T-helper 1 cell (primary cell): ENCODE measurements around the gene PPIH.
"Not testable (repeated sequence)": the region's sequence is repeated elsewhere in the genome, so short reads cannot be mapped to it uniquely, and the experiment has no call there.

Experiments used
- DNase-seq, 5 donors: peaks; one replicate each; pipeline ENCODE4 v3.0.0-alpha.2; 2012 to 2020
- total RNA-seq, 4 donors: gene quantifications; one replicate each; lab custom pipeline; 2026; lab: John Stamatoyannopoulos, UW

Gene PPIH
- total RNA-seq: 17.9 to 30.5 (median 27.0) reads per million in 4 donors

DNA sequence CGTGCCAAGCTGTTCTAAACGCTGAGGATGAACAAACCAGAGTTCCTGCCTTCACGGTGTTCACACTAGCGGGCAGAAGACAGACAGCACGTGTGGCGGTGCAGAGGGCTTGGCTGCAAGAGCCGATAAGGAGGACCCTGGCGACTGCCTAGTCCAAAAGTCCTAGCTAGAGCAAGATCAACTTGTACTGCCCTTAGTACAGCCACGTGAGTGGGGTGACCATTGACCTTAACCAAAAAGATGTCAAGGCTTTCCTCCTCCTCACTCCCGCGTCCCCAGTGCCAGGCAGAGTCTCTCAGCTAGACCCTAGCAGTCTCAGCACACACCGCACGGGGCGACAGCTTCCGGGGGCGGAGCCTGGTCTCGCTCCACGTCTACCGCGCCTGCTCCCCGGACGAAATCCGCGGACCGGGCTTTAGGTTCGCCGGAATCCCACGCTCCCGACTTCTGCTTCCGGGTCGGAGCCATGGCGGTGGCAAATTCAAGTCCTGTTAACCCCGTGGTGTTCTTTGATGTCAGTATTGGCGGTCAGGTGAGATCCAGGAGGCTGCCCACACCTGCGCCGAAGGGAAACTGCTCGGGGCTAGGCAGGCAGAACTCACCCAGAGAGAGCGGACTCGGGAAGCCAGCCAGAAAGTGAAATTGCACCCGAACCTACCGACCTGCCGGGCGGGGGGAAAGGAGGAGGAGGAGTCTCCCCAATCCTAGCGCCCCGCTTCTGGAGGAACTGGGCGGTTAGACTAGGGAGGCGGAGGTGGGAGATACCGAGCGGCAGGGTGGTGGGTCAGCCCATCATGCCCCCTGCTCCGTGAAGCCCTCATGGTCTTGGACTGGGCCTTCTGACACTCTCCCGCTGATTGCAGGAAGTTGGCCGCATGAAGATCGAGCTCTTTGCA, at the start of gene PPIH:
Gene PPIH (plus strand): TSS at position 443 of the 896 bp plus-strand sequence. CDS start 24 bp downstream, at position 467.
- DNase-seq: peak; percentile 87 to 93 (median 92)

DNA sequence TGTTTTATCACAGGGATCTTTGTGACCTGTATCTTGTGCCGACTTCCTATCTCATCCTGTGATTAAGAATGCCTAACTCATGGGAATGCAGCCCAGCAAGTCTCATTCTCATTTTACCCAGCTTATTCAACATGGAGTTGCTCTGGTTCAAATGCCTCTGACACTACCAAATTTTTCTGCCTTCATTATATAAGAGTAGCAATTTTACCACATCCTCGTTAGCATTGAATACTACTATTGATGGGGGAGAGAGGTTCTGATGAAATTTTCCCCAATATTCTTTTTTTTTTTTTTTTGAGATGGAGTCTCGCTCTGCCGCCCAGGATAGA, 44.5 kb upstream of the PPIH start:
- no peak for DNase-seq

DNA sequence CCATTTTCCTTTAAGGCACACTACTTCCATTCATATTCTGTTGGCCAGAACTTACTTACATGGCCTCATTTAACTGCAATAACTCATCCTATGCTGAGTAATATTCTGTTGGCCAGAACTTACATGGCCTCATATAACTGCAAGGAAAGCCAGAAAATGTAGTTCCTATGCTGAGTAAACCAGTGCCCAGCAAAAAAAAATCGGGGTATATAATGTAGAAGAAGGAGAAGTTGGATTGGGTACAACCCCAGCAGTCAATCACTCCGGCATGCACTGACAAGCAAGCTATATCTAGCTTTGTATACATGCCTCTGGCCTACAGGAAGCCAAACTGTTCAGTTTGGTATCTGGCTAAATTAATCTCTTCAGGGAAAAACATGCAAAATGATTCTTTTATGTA, 39.4 kb upstream of the PPIH start:
- no peak for DNase-seq

DNA sequence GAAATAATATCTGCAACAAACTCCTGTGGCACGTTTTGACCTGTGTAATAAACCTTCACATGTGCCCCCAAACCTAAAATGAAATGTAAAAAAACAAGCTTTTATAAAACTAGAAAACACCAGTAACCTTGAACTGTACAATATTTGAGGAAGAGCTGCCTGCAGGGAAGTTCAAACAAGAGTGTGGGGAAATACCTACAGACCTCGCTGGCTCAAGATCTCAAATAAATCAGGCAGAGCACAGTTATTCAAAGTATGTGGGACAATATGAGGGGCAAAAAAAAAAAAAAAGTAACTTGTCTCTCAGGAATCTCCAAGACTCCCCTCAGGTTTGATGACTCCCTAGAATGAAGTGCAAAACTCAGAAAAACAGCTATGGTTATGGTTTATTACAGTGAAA, 37.9 kb upstream of the PPIH start:
- no peak for DNase-seq

DNA sequence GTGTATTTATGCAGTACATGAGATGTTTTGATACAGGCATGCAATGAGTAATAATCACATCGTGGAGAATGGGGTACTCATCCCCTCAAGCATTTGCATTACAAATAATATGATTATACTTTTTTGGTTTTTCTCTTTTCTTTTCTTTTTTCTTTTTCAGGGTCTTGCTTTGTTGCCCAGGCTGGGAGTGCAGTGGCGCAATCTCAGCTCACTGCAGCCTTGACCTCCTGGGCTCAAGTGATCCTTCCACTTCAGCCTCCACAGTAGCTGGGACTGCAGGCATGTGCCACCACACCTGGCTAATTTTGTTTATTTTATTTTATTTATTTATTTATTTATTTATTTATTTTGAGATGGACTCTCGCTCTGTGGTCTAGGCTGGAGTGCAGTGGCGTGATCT, 37.0 kb upstream of the PPIH start:
- DNase-seq: not testable (repeated sequence)

DNA sequence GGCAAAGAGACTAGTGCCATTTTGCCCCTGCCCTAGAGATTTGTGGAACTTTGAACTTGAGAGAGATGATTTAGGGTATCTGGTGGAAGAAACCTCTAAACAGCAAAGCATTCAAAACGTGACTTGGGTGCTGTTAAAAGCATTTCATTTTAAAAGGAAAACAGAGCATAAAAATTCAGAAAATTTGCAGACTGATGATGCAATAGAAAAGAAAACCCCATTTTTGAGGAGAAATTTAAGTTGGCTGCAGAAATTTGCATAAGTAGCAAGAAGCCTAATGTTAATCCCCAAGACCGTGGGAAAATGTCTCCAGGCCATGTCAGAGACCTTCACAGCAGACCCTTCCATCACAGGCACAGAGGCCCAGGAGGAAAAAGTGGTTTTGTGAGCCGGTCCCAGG, 31.0 kb upstream of the PPIH start:
- not testable (repeated sequence) for DNase-seq

DNA sequence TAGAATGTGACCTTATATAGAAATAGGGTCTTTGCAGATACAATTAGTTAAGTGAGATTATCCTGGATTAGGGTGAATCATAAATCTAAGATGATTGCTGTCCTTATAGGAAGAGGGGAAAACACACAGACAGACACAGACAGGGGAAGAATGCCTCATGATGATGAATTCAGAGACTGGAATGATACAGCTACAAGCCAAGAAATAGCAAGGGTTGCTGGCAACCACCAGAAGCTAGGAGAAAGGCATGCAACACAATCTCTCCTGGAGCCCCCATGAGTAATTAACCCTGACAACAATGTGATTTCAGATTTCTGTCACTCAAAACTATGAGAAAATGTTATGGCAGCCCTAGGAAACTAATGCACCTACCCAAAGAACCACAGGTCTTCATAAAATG, 19.1 kb upstream of the PPIH start:
- no peak for DNase-seq

DNA sequence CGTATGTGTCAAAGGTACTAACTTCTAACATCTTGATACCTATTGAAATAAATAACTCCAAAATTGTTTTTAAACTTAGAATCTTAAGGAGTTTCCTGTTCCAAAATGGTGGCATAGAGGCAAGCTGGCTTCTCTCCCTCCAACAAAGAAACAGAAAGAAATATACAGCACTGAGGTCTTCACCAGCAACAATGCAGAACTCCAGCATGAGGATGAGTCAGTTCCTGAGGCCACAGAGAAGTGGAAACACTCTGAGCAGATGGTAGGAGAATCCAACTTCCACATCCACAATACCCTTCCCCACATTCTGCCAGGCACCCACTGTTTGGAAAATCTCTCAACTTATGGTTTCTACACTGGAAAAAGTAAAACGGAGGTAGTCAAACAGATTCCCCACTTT, 12.2 kb upstream of the PPIH start:
- no peak for DNase-seq

DNA sequence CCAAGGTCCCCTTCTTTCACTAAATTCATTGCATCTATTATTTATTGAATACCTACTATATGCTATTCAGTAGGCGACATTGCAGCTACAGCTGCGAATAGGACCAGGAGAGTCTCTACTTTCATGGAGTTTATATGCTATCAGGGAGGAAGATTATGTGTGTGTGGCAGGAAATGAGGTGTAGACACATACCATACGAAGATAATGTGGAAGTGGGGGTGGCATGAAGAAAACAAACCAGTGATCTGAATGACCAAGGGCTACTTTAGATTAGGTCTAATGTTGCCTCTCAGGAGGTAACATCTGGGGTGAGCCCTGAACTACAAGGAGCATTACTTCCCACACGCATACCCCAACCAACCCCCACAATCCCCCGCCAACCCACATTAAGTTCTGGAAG, 1.0 kb upstream of the PPIH start:
- no peak for DNase-seq

DNA sequence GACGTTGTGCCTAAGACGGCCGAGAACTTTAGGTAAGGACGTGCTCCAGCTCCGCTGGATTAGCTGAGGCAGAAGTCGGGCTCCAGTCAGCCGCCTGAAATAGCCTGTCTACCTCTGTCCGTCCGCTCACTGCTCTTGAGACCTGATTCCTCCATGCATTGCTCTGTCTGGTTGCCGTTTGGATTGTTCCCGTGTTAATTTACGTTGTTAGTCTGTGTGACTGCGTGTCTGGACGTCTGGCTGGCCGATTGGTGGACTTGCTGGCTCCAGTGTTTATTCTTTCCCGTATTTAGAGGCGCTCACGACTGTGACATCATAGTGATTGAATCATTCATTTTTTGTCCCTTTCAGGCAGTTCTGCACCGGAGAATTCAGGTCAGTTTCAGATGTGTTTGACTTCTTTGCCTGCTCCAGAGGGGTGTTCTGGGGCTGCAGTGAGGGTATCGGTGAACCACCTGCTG, 684 bp downstream of the PPIH start:
- DNase-seq: no peak

DNA sequence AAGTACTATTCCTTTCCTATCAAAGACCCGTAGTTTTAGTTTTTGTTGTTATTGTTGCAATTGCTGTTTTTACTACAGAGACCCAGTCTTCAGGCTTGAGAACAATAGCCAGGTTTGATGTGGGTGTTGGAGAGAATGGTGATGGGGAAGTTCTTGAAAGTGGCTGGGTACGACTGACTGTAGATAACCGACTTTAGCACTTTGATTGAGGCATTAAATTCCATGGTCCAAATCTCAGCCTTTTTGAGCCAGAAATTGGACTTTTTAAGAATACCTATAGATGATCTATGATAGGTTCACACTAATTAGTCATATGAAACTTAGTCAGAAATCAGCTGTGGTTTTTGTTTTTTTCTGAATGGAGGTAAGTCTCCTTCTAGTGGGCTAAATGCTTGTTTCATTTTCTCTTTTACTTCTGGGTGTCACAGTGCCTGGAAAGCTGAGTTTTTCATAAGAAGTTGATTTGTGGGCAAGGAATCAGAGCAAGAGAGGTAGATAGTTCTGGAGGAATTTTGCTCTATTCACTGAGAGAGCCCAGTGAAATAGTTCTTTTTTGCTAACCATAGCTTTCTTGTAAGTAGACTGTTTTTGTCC, 2.8 kb downstream of the PPIH start:
- peak in 1 of 5 donors; percentile 65 for DNase-seq

DNA sequence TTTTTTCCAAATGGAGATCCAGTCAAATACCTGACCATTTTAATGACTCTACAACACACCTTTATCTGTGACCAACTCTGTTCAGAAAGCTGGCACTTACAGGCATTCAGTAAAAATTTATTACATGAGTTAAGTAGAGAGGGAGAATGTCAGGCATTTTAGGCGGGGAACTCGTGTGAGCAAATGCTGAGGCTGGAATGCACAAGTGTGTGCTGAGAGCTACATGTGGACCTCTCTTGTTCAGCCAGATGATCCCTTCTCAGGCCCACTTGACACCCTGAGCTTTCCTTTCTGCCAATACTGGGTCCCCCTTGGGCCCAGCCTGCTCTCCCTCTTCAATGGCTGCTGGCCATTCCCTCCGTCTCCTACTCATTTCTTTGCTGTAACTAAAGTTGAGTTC, 11.7 kb downstream of the PPIH start:
- DNase-seq: no peak

DNA sequence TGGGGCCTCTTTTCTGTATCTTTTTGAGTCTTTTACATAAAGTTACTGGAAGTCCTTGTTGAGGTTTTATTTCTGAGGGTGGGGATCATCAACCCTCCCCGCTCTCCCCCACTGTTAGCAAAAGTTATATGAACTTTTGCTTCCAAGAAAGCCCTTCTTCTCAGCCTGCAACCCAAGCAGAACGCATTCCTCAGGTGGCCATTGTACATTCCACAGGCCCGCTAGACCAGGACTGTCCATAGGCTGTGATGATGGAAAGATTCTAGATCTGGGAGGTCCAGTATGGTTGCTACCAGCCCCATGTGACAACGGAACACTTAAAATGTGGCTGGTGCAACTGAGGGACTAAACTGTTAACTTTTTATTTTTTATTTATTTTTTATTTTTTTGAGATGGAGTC, 12.2 kb downstream of the PPIH start:
- no peak for DNase-seq

DNA sequence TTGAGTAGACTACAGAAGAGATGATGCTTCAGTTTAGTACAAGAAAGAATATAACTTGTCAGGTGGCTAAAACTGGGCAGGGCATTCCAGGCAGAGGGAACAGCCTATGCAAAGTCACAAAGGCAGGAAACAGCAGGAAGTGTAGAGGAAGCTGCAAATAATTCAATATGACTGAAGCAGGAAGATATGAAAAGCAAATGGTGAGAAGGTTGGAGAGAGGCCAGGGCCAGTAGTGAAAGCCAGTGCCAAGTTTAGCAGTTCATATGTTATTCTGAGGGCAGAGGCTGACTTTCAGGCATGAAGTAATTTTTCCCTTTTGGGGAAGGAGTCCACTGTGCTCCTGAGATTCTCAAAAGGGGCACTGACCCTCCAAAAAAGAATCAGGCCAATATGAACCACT, 16.0 kb downstream of the PPIH start:
- DNase-seq: no peak

DNA sequence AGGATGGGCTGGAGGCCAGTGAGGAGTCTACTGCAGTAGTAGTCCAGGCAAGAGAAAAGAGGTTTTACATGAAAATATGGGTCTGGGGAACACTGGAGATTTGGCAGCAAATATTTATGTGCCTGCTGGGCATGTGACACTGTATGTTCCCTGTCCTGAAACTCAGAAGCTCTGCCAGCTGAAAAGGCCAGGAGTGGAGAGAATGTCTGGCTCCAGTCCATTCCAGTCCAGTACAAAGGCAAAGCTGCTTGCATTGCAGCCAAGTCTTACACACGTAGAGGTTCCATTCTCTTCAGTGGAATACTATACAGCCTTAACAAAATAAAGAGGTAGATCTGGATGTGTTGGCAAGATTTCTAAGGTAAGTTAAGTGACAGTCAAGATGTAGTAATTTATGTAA, 16.5 kb downstream of the PPIH start:
- no peak for DNase-seq

DNA sequence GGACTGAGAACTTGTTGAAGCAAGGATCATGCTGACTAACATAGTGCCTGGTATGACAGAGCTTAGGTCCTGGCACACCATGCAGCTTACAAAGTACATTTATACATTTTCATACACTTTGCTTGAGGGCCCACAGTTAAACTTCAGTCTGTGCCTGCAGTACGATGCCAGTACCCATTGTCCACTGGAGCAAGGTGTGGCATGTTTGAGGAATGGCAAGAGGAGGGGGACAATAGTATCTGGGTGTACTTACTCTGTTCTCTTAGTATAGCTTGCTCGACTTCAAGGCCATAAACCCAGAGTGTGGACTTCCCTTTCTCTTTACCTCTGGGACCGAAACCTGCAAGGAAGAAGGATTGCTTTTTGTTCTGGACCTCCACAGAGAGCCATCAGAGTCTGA, 17.2 kb downstream of the PPIH start:
- no peak for DNase-seq

DNA sequence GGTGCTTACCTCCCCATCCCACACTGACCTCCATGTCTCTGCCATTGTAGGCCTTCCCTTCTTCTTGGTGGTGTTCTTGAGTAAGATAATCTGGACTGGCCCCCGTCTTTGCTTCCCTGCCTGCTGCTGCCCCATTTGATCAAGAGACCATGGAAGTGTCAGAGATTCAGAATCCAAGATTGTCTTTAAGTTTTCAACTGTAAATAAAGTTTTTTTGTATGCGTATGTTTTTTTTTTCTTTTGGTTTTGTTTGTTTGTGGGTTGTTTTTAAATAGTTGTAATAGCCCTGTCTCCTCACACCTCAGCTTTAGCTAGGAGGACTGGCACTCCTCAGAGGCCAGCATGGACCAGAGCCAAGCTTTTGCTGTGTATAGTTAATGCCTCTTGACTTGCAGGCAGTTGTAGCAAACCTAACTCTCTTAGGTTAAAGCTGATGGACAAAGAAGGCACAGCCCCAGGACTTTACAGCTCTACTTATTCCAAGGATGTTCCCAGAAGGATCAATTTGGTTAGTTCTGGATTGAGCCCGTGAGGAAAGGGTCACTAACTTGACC, 18.4 kb downstream of the PPIH start:
- DNase-seq: no peak

DNA sequence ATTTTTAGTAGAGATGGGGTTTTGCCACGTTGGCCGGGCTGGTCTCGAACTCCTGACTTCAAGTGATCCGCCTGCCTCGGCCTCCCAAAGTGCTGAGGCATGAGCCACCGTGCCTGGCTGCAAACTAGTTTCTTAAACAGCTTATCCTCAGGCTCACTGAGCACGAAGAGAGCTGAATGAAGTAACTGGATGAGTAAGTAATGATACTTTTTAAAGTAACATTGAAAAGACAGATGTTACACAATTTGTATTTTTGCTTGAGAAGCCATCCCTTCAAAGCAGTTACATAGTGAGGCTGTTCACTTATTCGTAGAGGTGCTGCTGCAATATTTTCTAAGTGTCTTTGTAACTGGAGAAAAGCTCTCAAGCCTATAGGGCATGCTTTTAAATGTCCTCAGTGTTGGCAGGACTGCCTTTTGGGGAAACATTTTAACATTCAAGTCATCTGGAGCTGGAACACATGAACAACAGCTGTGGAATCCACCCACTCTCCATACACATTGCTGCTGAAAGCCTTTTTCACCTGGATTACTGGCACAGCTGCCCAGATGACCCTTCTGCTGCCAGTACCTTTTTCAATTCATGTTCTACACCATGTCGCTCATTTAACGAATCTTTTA, 21.3 kb downstream of the PPIH start:
- no peak for DNase-seq

DNA sequence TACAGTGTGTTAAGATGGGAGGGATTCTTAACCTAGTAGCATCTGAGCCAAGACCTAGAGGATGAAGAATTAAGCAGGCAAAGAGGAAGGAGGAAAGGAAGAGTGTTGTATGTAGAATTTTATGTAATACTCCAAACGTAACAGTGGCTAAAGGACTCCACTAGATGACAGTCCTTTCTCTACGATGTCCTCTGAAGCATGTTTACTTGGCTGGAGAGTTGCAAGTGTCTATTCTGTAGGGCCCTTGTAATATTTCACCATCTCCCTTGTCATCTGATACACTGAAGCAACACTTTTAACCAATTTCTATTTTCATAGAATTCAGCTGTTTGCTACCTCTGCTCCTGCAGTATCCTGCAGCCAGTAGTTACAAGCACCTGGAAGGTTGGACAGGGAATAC, 21.8 kb downstream of the PPIH start:
- no peak for DNase-seq

DNA sequence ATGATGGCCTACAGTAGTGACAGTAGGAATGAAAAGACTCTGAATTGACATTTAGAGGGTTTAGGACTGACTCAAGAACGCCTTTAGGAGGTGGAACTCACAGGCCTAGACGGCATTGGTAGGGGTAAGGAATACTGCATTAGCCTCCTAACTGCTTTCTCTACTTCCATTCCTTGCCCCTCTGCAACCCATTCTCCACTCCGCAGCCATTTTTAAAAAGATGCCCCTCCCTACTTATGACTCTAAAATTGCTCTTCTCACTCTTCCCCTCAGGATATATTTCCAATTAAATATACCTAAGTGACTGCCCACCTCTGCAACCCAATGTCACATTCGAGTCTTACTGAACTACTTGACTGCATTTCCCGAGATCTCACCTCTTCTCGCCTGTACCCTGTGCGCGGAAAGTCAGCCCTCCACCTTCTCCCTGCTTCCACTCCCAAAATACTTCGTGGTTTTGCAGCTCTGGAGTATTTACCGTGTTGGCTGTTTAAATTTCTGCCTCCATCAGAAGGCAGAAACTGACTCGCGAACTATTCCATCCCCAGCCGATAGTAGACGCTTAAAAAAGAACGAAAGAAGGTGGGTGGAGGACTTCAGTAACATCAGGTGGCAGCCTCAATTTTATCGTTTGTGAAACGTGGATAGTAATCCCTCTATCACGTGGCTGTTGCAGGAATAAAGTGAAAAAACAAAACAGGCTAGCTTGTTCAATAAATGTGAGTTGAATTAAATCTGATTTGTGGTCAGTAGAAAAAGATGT, 22.9 kb downstream of the PPIH start:
- DNase-seq: peak in 1 of 5 donors; percentile 23

DNA sequence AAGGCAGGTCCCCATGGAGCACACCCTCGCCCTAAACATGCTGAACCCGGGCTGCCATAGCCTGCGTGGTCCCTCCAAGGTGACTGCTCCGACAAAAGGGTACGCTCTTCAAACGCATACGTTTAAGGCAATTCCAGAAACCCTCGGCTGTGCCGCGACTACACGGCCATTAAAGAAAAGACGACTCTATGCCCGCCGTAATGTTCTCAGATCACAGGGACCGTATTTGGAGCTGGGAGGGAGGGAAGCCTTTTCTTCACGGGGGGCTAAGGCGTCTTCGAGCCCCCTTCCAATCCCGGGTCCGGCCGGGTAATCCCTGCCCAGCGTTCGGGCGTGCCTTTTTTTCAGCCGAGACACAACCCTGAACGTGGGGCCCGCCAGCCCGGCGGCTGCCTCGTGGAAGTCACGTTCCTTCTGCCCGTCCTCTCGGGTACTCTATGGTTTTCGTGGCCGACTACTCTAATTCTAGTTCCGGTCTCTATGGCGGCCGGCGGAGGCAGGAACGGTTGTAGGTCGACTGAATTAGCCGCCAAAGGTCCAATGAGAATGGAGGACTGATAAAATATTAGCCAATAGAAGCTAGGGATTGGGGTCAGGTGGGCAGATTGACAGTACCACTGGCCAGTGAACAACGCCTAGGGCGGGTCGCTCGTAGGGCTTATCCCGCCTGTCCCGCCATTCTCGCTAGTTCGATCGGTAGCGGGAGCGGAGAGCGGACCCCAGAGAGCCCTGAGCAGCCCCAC, 23.7 kb downstream of the PPIH start, which contains the start of gene YBX1:
Gene YBX1 (plus strand): TSS at position 678 of the 743 bp plus-strand sequence. CDS start 148 bp downstream, outside the sequence.
- peak; percentile 85 to 97 (median 92) for DNase-seq

DNA sequence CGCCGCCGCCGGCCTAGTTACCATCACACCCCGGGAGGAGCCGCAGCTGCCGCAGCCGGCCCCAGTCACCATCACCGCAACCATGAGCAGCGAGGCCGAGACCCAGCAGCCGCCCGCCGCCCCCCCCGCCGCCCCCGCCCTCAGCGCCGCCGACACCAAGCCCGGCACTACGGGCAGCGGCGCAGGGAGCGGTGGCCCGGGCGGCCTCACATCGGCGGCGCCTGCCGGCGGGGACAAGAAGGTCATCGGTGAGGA, 24.2 kb downstream of the PPIH start:
- DNase-seq: not testable (repeated sequence)
